ENCODE data around the gene HYAL3. TPM values are rescaled to one million over a fixed set of nuclear protein-coding genes. Genes with fewer than 3 reads are reported as not detected.
A peak's percentile ranks its signal among the peaks of the same experiment; 100 is the strongest.
"Not testable (repeated sequence)": the region's sequence is repeated elsewhere in the genome, so short reads cannot be mapped to it uniquely, and the experiment has no call there.

The HYAL3 gene
- total RNA-seq, 1 donor from 2014 or later = 26.2 TPM

DNA sequence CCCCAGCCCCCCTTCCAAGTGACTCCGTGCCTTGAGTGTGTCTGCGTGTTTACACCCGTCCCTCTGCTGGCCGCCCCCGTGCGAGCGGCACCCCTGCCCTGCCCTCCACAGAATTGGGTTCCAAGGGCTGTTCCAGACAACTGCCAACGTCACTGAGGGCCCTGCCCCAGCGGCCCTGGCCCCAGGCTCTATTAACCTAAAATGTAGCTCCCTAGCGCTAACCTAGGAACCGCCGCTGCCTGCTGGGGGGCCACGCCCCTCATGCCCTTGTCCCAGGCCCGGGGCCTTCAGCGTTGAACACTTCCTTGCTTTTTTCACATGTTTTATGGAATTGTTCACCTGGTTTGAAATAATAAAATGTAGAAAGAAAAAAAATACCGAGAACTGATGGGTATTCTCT lies 40.2 kb downstream of the HYAL3 start:
- no peak for DNase-seq (ENCODE audit: low read depth in 2 of 2)

DNA sequence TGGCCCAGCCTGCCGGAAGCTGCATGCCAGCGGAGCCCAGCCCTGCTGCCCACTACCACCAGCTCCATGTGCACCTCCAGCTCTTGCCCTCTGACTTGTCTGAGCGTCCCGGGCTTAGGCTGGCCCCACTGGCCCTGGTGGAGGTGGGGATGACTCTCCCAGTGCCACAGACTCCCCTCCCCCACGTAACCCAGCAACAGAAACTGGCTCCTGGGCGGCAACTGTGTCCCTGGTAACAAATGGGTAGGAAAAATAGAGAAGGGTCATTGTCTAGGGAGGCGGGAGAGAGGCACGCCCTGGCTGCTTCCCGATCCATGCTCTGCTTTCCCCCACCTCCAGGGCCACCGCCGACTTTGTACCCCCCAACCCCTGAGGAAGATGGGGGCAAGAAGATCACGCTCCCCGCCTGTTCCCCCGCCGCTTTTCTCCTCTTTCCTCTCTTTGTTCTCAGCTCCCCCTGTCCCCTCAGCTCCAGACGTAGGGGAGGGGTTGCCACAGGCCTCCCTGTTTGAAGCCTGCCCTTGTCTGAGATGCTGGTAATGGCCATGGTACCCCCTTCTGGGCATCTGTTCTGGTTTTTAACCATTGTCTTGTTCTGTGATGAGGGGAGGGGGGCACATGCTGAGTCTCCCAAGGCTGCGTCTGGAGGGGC lies 41.0 kb downstream of the HYAL3 start:
- peak in 1 of 2 donors; percentile 48 for DNase-seq (ENCODE audit: low read depth in 2 of 2)

DNA sequence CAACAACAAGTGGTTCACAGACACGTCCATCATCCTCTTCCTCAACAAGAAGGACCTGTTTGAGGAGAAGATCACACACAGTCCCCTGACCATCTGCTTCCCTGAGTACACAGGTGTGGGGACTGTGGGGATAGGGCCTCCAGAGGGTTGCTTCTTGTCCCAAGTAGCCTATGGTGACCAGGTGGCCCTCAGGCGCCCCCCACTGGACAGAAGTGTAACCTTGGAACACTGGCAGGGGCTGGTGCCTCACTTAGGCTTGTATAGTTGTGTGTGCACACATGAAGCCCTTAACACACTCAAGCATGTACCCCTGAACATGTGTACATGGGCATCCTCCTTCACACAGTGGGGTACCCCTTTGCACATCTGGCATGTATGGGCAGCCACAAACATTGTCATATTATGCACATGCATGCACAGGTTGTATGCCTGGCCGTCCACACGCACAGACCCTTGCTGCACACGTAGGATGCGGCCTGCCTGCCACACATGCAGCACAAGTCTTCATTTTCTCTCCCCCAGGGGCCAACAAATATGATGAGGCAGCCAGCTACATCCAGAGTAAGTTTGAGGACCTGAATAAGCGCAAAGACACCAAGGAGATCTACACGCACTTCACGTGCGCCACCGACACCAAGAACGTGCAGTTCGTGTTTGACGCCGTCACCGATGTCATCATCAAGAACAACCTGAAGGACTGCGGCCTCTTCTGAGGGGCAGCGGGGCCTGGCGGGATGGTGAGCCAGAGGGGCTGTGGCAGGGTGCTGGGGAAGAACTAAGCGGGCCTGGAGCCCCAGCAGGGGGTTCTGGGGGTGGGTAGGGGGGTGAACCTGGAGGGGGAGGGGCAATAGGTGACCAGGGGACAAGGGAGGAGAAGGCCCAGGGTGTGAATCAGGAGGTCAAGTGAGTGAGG lies 42.0 kb downstream of the HYAL3 start:
- peak; percentile 74 to 80 for DNase-seq (ENCODE audit: low read depth in 2 of 2)

DNA sequence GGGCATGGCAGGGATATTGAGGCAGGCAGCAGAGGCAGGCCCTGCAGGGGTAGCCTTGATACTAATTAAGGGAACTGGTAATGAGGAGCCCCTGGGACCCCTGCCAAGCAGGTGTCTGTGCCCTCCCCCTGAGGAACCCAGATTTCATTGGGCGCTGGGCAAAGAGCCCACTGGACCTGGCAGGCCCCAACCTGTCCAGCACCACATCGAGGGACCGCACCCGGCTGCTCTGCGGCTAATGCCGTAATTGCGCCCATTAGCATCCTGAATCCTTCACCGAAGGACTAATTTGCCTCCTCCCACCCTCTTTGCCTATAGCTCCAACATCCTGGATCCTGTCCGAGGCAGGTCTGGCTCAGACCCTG lies 44.0 kb downstream of the HYAL3 start:
- no peak for DNase-seq (ENCODE audit: low read depth in 2 of 2)

DNA sequence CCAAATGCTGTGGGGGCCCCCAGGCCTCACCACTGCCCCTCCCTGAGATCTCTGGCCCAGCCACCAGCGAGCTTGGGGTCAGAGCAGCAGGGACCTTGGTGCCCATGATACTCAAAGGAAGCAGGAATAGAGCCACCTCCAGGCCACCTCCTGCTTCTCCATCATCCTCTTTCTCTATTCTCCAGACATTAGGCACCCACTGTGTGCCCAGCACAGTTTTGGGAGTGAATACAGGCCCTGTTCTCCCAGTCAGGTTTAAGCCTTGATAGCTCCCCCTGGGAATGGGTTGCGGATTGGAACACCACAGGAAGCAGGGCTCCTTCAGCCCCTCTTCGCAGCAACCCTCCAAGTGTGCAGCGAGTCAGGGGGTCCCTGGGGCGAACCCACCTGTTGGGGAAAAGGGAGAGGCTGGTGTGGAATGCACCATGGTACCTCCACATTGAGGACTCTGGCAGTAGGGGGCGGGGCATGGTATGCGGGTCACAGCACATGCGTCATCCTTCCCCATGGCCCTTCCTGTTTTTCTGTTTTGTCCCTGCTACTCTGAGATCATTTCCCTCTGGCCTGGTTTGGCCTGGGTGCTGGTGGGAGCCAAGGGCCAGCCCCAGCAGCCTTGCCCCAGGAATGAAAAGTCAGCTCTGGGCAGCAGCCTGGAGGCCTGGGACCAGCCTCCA lies 44.5 kb downstream of the HYAL3 start:
- peak; percentile 93 to 94 for DNase-seq (ENCODE audit: low read depth in 2 of 2)

DNA sequence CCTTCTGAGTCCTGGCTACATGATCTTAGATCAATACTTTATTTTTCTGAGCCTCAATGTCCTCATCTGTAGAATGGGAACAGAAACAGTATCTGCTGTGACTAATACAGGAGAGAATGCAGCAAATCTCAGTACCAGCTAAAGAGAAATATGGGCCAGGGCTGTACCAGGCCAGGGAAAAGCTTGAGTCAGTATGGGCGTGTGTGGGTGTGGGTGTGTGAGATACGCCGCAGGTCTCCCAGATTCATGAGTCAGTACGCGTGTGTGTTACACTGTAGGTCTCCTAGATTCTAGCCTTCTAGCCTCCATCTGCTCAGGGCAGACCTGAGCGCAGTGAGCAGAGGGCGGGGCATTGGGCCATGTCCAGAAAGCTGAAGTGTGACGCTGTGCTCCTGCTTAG lies 48.0 kb downstream of the HYAL3 start:
- DNase-seq (ENCODE audit: low read depth in 2 of 2) = peak in 1 of 2 donors; percentile 91

DNA sequence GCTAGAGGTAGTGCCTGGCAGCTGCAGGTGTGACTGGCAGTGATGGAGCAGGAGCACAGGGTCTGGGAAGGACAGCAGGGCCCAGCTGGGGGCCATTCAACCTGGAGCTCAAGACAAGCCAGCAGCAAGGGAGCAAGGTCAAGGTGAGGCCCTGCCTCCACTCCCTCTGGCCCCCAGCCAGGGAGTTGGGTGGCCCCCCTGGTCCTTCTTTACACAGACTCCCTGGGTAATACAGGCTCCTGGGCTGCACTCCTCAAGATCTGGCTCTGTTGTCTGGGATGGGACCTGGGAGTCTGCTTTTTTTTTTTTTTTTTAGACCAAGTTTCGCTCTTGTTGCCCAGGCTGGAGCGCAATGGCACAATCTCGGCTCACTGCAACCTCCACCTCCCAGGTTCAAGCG lies 48.7 kb downstream of the HYAL3 start:
- DNase-seq (ENCODE audit: low read depth in 2 of 2) = no peak

DNA sequence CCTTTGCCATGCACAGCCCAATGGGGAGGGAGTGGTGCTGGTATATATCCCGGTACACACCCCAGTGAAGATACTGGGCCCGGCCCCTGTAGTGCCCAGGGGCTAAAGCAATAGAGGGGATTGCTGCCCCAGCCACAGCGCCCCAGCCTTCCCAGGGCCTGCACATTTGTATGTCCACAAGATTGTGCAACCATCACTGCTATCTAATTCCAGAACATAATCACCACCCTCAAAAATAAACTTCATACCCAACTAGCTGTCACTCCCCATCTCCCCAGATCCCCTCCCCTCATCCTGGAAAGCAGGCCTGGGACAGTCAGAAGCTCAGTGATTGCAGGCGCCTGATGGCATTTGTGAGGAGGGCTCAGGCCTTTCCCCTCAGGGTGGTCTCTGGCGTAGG lies 49.7 kb downstream of the HYAL3 start:
- no peak for DNase-seq (ENCODE audit: low read depth in 2 of 2)

DNA sequence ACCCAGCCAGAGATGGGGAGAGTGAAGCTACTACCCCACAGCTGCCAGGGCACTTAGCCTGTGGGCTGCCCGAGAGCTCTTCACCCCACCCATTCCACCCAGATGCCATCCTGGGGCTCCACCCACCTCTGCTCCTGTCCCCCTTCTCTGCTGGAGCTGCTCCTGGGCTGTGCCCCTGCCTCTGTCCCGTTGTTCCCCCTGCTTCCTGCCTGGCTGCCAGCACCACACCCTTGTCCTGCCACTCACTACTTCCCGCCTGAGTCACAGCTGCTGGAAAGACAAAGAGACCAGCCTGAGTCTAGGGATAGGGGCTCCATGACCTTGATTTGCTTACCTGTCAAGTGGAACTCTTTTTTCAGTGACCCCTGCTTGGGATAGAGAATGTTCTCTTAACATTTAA lies 50.8 kb downstream of the HYAL3 start:
- DNase-seq (ENCODE audit: low read depth in 2 of 2) = peak; percentile 76 to 80

DNA sequence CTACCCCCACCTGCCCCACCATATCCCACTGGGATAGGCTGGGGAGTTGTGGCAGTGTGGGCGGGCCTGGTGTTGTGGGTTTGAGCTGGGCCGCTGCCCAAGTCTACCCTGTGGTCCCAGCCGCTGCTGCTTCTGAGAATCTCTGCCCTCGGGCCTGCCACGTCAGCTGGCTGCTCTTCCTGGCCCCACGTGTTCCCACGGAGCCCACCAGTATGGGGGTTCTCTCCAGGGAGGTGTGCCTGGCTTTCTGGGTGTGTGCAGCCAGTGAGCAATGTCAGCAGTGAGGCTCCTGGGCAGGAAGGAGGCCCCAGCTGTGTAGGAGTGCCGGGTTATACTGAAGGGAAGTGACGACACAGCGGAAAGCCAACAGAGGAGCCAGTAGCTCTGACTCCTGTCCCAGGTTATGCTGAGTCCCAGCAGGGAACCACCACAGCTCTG lies 52.7 kb downstream of the HYAL3 start:
- peak; percentile 89 to 90 for DNase-seq (ENCODE audit: low read depth in 2 of 2)

DNA sequence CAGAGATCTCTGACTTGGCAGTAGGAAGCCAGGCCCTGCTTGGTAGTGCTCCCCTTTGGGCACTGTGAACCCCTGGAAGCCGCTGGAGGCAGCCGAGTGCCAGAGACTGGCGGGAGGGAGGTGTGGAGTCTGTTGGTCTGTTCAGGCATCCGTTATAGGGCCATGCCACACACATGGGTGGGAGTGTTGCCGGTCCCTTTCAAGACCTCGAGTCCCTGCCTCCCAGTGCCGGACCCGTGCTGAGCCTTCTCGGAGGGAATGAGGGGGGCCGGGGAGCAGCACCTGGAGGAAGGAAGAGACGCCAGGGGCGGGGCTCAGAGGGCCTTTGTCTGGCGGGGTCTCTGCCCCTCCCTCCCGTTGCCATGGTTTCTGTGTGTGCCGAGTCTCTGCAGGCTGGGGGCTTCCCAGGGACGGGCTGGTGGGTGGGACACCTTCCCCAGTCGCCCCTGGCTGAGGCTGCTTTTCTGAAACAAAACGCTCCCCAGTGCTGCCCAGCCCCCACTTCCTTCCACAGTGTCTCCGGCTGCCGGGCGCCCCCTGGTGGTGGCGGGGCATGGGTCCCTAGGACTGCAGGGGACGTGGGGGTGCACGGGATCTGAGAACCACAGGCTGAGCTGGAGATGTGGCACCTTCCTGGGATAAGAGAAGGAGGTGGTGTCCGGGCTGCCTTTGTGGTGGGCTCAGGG lies 53.2 kb downstream of the HYAL3 start:
- peak; percentile 90 to 91 for DNase-seq (ENCODE audit: low read depth in 2 of 2)

DNA sequence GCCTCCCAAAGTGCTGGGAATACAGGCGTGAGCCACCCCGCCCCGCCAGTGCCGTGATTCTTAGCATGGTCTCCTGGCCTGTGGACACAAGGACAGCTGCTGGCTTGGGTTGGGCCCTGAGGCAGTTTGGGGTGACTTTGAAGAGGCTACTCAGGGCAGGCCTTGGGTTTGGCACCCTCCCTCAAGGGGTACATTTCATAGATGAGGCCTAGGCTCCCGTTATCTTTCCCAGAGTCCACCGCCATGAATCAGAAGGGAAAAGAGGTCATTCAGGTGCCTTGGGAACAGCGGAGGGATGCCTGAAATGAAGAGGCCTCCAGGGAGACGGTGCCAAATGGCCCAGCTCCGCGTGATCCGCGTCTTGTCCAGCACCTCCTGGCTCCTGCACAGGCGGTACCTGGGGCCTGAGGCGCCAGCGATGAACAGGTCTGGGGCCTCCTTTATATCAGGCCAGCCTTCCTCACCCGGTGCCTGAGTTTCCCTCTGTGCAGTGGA lies 53.9 kb downstream of the HYAL3 start:
- DNase-seq (ENCODE audit: low read depth in 2 of 2) = peak in 1 of 2 donors; percentile 39

DNA sequence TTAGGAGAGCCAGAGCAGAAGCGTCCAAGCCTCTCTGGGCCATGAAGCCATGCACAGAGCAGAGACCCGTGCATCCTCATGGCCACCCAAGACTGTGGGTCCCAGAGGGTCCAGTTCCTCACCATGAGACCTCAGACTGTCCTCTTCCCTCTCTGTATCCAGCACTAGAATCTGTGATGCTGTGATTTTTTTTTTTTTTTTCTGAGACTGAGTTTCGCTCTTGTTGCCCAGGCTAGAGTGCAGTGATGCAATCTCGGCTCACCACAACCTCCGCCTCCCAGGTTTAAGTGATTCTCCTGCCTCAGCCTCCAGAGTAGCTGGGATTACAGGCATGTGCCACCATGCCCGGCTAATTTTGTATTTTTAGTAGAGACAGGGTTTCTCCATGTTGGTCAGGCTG lies 54.4 kb downstream of the HYAL3 start:
- not testable (repeated sequence) for DNase-seq (ENCODE audit: low read depth in 2 of 2)

DNA sequence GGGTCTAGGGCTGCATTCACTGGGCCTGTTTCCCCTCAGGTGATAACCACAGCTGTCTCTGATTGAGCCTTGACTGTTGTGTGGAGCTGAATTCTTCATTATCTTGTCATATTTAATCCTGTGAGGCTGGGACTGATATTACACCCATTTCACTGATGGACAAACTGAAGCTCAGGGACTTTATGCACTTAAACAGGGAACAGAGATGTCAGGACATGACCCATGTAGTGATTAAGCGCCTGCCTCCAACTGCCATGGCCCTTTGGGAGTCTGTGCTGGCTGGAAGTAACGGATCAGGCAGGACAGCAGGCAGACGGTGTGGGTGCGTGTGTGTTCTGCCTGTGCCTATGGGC lies 55.7 kb downstream of the HYAL3 start:
- no peak for DNase-seq (ENCODE audit: low read depth in 2 of 2)

DNA sequence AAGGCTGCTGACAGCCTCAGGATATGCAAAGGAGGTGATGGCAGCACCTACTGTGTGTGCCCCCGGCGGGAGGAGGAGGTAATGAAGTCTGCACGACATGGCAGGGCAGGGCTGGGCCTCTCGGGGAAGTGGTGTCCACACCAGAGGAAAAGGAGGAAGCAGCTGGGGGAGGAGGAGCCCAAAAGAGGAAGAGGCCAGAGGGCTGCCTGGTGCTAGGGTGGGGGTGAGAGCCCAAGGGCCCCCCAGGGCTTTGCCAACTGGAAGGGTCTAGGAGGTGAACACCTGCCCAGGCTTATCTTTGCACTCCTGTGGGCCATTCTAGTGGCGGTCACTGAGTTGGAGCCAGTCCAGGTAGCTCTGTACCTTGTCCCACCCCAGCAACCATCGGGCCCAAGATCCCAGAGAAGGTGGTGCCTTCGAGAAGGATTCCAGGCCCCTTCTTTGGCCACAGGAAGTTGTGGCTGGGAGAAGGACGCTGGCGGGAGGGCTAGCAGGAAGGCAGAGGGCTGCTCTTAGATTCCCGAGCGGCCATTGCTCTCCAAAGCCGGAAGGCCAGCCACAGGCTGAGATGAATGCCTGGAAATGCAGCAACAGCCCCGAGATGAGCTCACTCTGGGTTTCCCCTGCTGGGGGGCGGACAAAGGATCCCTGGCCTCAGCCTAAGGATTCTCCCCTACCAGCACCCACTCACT lies 56.2 kb downstream of the HYAL3 start:
- peak; percentile 89 to 96 for DNase-seq (ENCODE audit: low read depth in 2 of 2)

Other genes with a start within 250 kb of the HYAL3 start
- gene RBM5, start 210.5 kb downstream of the HYAL3 start, total RNA-seq = 84.3 and 152 TPM in 2 replicates
- gene SEMA3F, start 144.1 kb downstream of the HYAL3 start, total RNA-seq = 8.3 and 16.1 TPM in 2 replicates
- not detected in 2 replicates for gene GNAT1, start 107.8 kb downstream of the HYAL3 start, total RNA-seq
- gene SLC38A3, start 94.1 kb downstream of the HYAL3 start, total RNA-seq = under 0.01 TPM in 1 of 2 replicates, not detected in the other
- gene GNAI2, start 63.2 kb downstream of the HYAL3 start, total RNA-seq = 415 and 488 TPM in 2 replicates
- gene SEMA3B, start 30.3 kb downstream of the HYAL3 start, total RNA-seq = 0.44 and 0.60 TPM in 2 replicates
- not detected in 2 replicates for gene LSMEM2, start 20.3 kb downstream of the HYAL3 start, total RNA-seq
- gene IFRD2, start 7.0 kb downstream of the HYAL3 start, total RNA-seq = 78.7 and 104 TPM in 2 replicates
- 3.1 and 3.6 TPM in 2 replicates for gene NAA80, start within 50 bp of the HYAL3 start, total RNA-seq
- 3.1 and 5.8 TPM in 2 replicates for gene HYAL1, start 4.2 kb upstream of the HYAL3 start, total RNA-seq
- 404 and 600 TPM in 2 replicates for gene HYAL2, start 23.3 kb upstream of the HYAL3 start, total RNA-seq
- 21.4 and 22.8 TPM in 2 replicates for gene TUSC2, start 28.8 kb upstream of the HYAL3 start, total RNA-seq
- 12.0 and 20.6 TPM in 2 replicates for gene RASSF1, start 41.4 kb upstream of the HYAL3 start, total RNA-seq
- gene ZMYND10, start 46.3 kb upstream of the HYAL3 start, total RNA-seq = 0.20 and 0.22 TPM in 2 replicates
- 12.0 and 17.3 TPM in 2 replicates for gene NPRL2, start 51.4 kb upstream of the HYAL3 start, total RNA-seq
- 15.5 and 21.6 TPM in 2 replicates for gene CYB561D2, start 51.5 kb upstream of the HYAL3 start, total RNA-seq
- 27.7 and 44.4 TPM in 2 replicates for gene TMEM115, start 60.1 kb upstream of the HYAL3 start, total RNA-seq
- gene CACNA2D2, start 204.2 kb upstream of the HYAL3 start, total RNA-seq = under 0.01 TPM in 1 of 2 replicates, not detected in the other